ENCODE measurements around the gene ERC2.

GRCh38 chr3:55789516-55789915 is 678.8 kb downstream of the ERC2 start:
- no peak for TF ChIP-seq POLR2A (IDR thresholded peaks at IDR 0.05; ENCODE audit: low read depth, low read length)
- TF ChIP-seq PAX5 (IDR thresholded peaks at IDR 0.05; ENCODE audit: insufficient read depth, low read length, severe bottlenecking) = no peak
- no peak for TF ChIP-seq POLR2AphosphoS5 (IDR thresholded peaks at IDR 0.05; ENCODE audit: low read depth, low read length)
- TF ChIP-seq TAF1 (IDR thresholded peaks at IDR 0.05; ENCODE audit: low read depth, low read length) = no peak
